ENCODE measurements around the gene TRIM17. TPM values are rescaled to one million over a fixed set of nuclear protein-coding genes. Genes with fewer than 3 reads are reported as not detected.

The TRIM17 gene
- total RNA-seq, 1 donor from 2014 or later: 1.5 TPM

DNA sequence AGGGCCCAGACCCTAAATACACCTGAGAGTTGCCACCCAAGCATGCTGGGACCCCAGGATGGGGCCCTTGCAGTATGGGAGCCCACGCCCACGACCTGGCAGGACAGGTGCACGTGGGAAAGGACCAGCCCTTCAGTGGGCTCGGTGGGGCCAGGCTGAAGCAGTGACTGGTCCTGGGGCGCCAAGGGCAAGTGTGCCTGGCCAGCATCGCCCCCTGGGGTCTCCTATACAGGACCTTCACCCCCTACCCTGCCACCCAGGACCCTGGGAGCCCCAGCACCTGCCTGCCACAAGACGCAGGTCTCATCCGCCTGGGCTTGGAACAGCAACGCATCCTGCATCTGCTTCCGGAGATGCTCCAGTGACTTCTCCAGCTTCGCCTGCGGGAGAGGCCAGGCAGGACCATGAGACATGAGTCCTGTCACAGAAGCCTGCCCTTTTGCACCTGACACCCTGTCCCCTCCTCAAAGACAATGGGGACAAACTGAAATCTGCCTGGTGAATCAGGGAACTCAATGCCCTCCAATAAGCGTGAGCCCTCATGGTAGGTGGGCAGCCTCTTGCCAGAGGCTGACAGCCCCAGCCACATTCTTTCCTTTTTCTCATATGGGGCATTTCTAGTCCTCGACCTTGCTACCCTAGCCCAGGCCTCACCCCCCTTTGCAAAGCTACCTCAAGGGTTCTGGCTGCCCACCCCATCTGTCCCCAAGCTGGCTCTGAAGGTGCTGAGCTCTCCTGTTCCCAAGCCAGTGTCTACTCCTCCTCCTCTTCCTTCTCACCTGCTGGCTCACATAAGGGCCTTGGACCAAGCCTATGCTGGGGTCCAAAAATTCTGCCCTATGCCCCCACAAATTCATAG is 14.7 kb downstream of the TRIM17 start:
- no peak for DNase-seq (ENCODE audit: low read depth)

GRCh38 chr1:228400692-228401454 is 15.8 kb downstream of the TRIM17 start:
- no peak for DNase-seq (ENCODE audit: low read depth)

DNA sequence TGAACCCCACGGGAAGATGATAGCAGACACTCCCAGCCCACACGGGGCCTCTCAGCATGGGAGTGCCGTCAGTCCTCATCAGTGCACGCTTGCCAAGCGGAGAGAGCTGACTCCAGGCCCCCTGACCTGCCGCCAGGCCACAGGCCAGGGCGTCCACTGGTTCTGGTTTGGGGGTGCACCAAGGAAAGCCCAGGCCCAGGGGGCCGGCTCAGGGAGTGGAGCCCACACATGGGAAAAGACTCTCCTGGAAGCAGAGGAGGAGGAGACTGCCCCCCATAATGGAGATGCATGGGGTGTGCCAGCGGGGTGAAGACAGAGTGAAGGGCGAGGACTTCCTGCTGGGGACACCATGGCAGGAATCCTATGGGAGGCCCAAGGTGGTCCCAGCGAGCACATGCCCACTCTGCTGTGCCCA is 16.4 kb downstream of the TRIM17 start:
- DNase-seq (ENCODE audit: low read depth): no peak

GRCh38 chr1:228399531-228400236 is 17.0 kb downstream of the TRIM17 start:
- no peak for DNase-seq (ENCODE audit: low read depth)

GRCh38 chr1:228398741-228399461 is 17.8 kb downstream of the TRIM17 start:
- DNase-seq (ENCODE audit: low read depth): no peak

- no peak for DNase-seq (ENCODE audit: low read depth)
Observed at GRCh38 chr1:228397966-228398365, 18.7 kb downstream of the TRIM17 start.

- no peak for DNase-seq (ENCODE audit: low read depth)
Observed at GRCh38 chr1:228396770-228397662, 19.6 kb downstream of the TRIM17 start.

DNA sequence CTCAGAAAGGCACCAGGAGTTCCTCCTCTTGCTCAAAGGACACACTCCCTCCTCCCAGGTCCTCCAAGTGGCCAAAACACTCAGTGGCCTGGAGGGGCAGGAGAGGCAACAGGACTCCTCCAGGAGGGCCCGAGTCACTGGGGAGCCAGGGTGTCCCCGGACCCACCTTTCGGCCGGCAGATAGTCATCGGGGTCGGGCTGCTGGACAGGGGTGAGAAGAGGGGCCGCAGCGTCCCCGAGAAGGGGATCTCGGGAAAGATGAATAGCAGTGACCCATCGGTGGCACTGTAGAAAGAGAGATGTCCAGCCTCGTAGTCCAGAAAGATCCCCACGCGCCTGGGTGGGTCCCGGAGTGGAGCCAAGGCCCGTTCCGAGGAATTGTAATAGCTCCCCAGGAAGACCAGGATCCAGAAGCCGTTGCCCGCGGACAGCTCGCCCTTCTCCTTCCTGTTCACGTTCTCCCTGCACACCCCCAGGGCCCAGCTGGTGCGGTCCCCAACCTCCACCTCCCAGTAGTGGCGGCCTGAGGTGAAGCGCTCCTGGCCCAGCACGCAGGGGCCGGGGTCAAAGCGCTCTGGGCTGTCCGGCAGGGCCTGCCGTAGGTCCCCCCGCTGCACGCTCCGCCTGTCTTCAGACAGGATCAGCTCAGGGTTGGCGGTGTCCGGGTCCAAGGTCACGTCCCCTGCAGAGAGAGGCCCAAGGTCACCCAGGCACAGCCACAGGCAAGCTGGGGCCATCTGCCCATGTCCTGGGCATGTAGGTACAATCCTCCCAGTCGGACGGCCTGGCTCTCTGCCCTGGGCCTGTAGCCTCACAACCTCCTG is 21.9 kb downstream of the TRIM17 start:
- no peak for DNase-seq (ENCODE audit: low read depth)

DNA sequence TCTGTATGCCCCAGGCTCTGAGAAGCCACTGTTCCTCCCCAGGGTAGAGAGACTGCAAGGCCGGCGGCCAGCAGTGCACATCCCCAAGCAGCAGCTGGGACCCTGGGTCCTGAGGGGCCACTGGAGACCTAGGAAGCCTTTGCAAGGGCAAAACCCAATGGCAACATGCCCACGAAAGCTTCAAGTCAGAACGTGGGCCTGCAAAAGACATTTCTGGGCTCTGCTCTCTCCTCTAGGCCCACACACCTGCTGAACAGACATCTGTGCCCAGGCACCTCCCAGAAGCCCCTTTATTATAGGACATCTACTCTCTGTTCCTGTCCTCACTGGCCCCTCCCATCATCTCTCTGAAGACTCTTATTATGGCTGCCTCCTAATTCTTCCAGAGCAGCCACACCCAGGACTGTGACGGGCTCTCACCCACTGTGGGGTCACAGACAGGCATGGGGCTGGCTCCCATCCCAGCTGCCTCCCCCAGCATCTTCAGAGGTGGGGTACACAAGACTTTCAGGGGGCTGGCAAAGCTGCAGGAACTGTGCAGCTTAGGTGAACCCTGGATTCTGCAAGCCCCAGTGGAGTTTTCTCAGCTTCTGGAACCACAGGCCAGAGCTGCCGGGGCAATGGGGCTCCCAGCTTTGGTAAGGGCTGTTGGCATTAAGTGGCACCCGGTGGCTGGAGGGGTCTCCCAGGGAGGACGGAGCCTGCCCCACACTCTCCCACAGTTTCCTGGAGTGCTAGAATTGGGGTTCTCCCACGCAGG is 22.7 kb downstream of the TRIM17 start:
- no peak for DNase-seq (ENCODE audit: low read depth)

GRCh38 chr1:228393268-228393701 is 23.4 kb downstream of the TRIM17 start:
- peak; percentile 27 for DNase-seq (ENCODE audit: low read depth)

DNA sequence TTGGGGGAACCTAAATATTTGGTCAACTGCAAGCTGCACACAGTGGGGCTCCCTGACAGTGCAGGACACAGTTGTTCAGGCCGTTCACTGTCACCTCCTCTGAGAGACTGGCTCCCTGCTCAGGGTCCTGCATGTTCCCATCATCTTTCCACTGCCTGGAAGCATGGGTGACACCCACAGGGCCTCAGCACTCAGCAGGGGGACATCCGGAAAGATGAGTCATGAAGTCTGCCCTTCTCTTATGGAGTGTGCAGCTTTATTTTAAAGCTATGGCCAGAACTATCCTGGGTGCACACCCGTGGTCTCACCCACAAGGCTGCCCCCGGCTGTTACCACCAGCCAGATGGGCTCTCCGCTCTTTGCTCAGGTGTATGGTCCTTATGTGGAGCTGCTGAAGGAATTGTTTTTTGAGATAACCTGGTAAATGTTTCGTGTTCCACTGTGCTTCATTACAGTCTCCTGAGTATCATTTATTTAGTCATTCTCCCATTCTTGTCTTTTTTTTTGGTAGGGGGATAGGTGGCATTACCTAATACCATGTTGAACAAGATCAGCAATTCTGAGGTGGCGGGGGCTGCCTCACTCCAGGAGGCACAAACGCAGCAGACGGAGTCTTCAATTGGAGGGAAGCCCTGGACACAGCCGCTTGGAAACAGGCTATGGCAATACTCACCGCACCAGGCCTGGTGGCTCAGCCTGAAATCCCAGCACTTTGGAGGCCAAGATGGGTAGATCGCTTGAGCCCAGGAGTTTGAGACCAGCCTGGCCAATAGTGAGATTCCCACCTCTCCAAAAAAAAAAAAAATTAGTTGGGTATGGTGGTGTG is 24.3 kb downstream of the TRIM17 start:
- DNase-seq (ENCODE audit: low read depth): no peak

GRCh38 chr1:228391411-228392020 is 25.1 kb downstream of the TRIM17 start:
- no peak for DNase-seq (ENCODE audit: low read depth)

DNA sequence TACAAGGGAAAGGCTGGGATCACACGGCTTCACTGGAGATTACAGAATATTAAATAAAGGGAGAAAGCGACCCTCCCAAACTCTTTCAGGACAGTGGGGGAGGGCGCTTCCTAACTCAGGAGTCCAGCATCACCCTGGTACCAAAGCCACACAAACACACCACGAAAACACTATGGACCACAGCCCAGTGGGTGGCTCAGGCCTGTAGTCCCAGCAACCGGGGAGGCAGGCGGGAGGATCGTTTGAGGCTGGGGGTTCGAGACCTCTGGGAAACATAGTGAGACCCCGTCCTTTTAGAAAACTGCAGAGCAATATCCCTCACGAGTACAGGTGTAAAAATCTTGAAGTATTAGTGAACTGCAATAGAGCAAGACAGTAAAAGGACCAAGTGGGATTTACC is 26.0 kb downstream of the TRIM17 start:
- DNase-seq (ENCODE audit: low read depth): no peak

- DNase-seq (ENCODE audit: low read depth): no peak
Observed at GRCh38 chr1:228387321-228387720, 29.3 kb downstream of the TRIM17 start.

GRCh38 chr1:228385232-228385631 is 31.4 kb downstream of the TRIM17 start:
- no peak for DNase-seq (ENCODE audit: low read depth)

DNA sequence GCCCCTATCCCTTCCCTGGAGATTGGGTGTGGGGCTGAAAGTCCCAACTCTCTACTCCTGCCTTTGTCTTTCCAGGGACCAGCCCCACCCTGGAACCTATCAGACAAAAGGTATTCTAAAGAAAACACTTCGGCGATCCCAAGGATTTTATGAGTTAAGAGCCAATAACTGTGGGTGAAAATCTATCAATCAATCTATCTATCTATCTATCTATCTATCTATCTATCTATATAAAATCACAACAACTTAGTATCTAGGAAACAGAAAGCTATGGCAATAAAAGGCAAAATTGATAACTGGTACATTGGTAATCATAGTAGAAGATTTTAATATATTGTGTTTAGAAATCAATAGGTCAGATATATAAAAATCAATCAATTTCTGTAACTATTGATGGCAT is 32.9 kb downstream of the TRIM17 start:
- DNase-seq (ENCODE audit: low read depth): no peak

DNA sequence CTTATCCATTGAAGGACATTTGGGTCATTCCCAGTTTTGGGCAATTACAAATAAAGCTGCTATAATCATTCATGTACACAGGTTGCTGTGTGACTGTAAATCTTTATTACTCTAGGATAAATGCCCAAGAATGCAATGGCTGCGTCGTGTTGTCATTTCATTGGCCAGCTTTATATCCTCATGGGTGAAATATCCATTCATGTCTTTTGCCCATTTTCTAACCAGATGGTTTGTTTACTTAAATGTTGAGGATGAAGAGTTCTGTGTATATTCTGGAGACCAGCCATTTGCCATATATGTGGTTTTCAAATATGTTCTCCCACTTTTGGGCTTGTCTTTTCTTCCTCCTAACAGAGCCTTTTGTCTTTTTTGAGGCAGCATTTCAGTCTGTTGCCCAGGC is 35.3 kb downstream of the TRIM17 start:
- no peak for DNase-seq (ENCODE audit: low read depth)

DNA sequence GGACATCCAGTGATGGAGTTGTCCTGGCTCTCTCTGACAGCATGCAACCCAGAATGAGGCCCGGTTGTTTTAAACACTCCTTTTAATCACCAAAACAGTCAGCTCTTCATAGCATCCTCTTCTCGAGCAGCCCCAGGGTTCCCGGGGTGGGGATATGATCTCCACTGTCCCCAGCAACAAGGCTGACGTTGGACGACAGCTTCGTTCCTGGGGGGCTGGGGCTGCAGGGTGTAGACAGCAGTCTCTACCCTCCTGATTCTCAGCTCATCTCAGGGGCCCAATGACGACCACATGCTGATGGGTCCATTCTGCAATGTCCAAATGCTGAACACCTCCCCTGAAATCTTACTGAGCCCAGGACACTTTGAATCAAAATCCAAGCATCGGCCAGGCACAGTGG is 37.0 kb downstream of the TRIM17 start:
- no peak for DNase-seq (ENCODE audit: low read depth)

All from renal cortical epithelial cell (primary cell).